B cell (primary cell): Measurements from ENCODE around the gene ZBTB16.

Experiments used
- EZH2 ChIP-seq: IDR thresholded peaks from 2 replicates; pipeline ENCODE4 v1.6.1; 2012; ENCODE audit warnings: borderline replicate concordance, low read depth, mild to moderate bottlenecking, moderate library complexity, low read length; ENCODE audit not compliant: insufficient read depth, poor library complexity, severe bottlenecking
- TF ChIP-seq, protein P1 (sequence below): fragments of 200-600 bp; IDR thresholded peaks from one replicate; pipeline ENCODE4 v1.8.0; 2022; ENCODE audit warnings: antibody characterized with exemption, mild to moderate bottlenecking

DNA sequence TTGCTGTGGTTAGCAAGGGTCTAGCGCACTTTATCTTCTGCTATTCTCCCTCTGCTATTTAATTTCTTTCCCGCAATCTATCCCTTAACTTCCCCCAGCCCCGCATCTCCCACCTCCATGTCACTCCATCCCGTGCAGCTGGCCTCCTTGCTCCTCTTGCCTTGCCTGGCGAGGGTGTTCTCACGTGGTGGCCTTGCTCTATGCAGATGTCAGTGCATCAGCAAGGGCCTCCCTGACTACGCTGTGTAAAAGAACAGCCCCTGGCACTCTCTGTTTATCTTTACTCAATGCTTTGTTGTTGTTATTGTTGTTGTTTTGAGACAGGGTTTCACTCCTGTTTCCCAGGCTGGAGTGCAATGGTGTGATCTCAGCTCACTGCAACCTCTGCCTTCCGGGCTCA, 122.2 kb downstream of the ZBTB16 start:
- TF ChIP-seq, protein P1, sequence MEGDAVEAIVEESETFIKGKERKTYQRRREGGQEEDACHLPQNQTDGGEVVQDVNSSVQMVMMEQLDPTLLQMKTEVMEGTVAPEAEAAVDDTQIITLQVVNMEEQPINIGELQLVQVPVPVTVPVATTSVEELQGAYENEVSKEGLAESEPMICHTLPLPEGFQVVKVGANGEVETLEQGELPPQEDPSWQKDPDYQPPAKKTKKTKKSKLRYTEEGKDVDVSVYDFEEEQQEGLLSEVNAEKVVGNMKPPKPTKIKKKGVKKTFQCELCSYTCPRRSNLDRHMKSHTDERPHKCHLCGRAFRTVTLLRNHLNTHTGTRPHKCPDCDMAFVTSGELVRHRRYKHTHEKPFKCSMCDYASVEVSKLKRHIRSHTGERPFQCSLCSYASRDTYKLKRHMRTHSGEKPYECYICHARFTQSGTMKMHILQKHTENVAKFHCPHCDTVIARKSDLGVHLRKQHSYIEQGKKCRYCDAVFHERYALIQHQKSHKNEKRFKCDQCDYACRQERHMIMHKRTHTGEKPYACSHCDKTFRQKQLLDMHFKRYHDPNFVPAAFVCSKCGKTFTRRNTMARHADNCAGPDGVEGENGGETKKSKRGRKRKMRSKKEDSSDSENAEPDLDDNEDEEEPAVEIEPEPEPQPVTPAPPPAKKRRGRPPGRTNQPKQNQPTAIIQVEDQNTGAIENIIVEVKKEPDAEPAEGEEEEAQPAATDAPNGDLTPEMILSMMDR, result no peak
- no peak for TF ChIP-seq EZH2
